OCI-LY3 (cell line): ENCODE data around the gene CYP1A2.

Experiments
- H2AFZ ChIP-seq: fragments of 200-600, 300-600 bp; shearing (Covaris generic); 2 replicates; pipeline ENCODE4 v1.6.0; 2014; ENCODE audit warnings: antibody characterized with exemption, low read depth, low read length
- H3K27ac ChIP-seq: fragments of 200-600, 300-600 bp; sonication (generic); 2 replicates; pipeline ENCODE4 v1.5.1; 2014; ENCODE audit warnings: mild to moderate bottlenecking, low read length, moderate library complexity, mixed read lengths
- H3K27me3 ChIP-seq: fragments of 200-600, 300-600 bp; sonication (generic); 2 replicates; pipeline ENCODE4 v1.6.1; 2014; ENCODE audit warnings: low read depth, low read length, mixed read lengths
- H3K36me3 ChIP-seq: fragments of 200-600, 300-600 bp; sonication (generic); replicated peaks from 2 replicates; pipeline ENCODE3; 2014; ENCODE audit warnings: low read depth, low read length, mixed read lengths
- H3K4me1 ChIP-seq: fragments of 300-600, 200-600 bp; sonication (generic); 2 replicates; pipeline ENCODE4 v1.6.1; 2014; ENCODE audit warnings: low read length, mixed read lengths
- H3K4me2 ChIP-seq: fragments of 200-600, 300-600 bp; sonication (generic); 2 replicates; pipeline ENCODE4 v1.6.1; 2014; ENCODE audit warnings: low read length, mixed read lengths
- H3K4me3 ChIP-seq: fragments of 300-600, 200-600 bp; sonication (generic); 2 replicates; pipeline ENCODE4 v1.5.1; 2014; ENCODE audit warnings: antibody characterized with exemption, mild to moderate bottlenecking, low read length, moderate library complexity
- H3K79me2 ChIP-seq: fragments of 300-600, 200-600 bp; shearing (Covaris generic); 2 replicates; pipeline ENCODE4 v1.6.1; 2014; ENCODE audit warnings: mild to moderate bottlenecking, low read length, mixed read lengths
- H3K9ac ChIP-seq: fragments of 300-600, 200-600 bp; shearing (Covaris generic); 2 replicates; pipeline ENCODE4 v1.6.0; 2014; ENCODE audit warnings: mild to moderate bottlenecking, low read length, moderate library complexity
- H3K9me3 ChIP-seq: fragments of 200-600, 300-600 bp; shearing (Covaris generic); 2 replicates; pipeline ENCODE4 v1.6.1; 2014; ENCODE audit warnings: low read length, mixed read lengths; ENCODE audit not compliant: insufficient read depth
- H4K20me1 ChIP-seq: fragments of 200-600, 300-600 bp; sonication (generic); 2 replicates; pipeline ENCODE4 v1.6.1; 2016; ENCODE audit warnings: low read length, mixed read lengths; ENCODE audit not compliant: insufficient read depth
- CTCF ChIP-seq: fragments of 200-600, 300-600 bp; sonication (generic); IDR thresholded peaks from 2 replicates; pipeline ENCODE4 v1.5.1; 2014; ENCODE audit warnings: antibody characterized with exemption, low read length, low read depth
- EZH2phosphoT487 ChIP-seq: fragments of 200-600 bp; shearing (Covaris generic); IDR thresholded peaks from 2 replicates; pipeline ENCODE4 v1.6.1; 2018; ENCODE audit warnings: antibody characterized with exemption, mixed run types, low read depth

Gene CYP1A2

GRCh38 chr15:74742422-74742821 lies 6.2 kb upstream of the CYP1A2 start:
- H3K4me3 ChIP-seq, result no peak overlapping the region
- H3K9me3 ChIP-seq, result no peaks in the 10 kb centered on the region; the same call in 1 of the 2 replicates
- no peaks in the 10 kb centered on the region for H3K4me1 ChIP-seq
- no peaks in the 10 kb centered on the region for H4K20me1 ChIP-seq
- H3K27me3 ChIP-seq, result 0 out of 2 replicates have a peak, but pooled peaks cover 3% of the 10 kb centered on the region
- no peaks in the 10 kb centered on the region for H3K36me3 ChIP-seq
- no peak for TF ChIP-seq CTCF
- no peak for TF ChIP-seq EZH2phosphoT487
- no peak overlapping the region for H3K4me2 ChIP-seq
- no peaks in the 10 kb centered on the region for H3K79me2 ChIP-seq
- no peak overlapping the region for H2AFZ ChIP-seq
- no peak overlapping the region for H3K27ac ChIP-seq
- H3K9ac ChIP-seq, result no peak overlapping the region

GRCh38 chr15:74746389-74746788 lies 2.3 kb upstream of the CYP1A2 start:
- TF ChIP-seq CTCF (no peak), EZH2phosphoT487 (no peak)
- no peak overlapping the region for H3K4me2 ChIP-seq
- no peak overlapping the region for H3K4me3 ChIP-seq
- H3K27me3 ChIP-seq, result 0 out of 2 replicates have a peak, but pooled peaks cover 3% of the 10 kb centered on the region
- no peak overlapping the region for H3K9ac ChIP-seq
- no peak overlapping the region for H3K27ac ChIP-seq
- no peaks in the 10 kb centered on the region for H4K20me1 ChIP-seq
- no peak overlapping the region for H2AFZ ChIP-seq
- no peaks in the 10 kb centered on the region; the same call in 1 of the 2 replicates for H3K9me3 ChIP-seq
- no peaks in the 10 kb centered on the region for H3K4me1 ChIP-seq
- H3K36me3 ChIP-seq, result no peaks in the 10 kb centered on the region
- no peaks in the 10 kb centered on the region for H3K79me2 ChIP-seq

GRCh38 chr15:74749832-74750231 lies 1.2 kb downstream of the CYP1A2 start:
- Histone ChIP-seq H3K4me2 (no peak overlapping the region), H2AFZ (no peak overlapping the region), H3K27ac (no peak overlapping the region)

GRCh38 chr15:74750751-74751150 lies 2.1 kb downstream of the CYP1A2 start:
- Histone ChIP-seq H3K27me3 (0 out of 2 replicates have a peak, but pooled peaks cover 3% of the 10 kb centered on the region), H3K4me2 (no peak overlapping the region)

More at GRCh38 chr15:74749832-74750231, 1.2 kb downstream of the CYP1A2 start:
- Histone ChIP-seq H3K36me3 (no peaks in the 10 kb centered on the region), H3K4me3 (no peak overlapping the region), H3K79me2 (no peaks in the 10 kb centered on the region), H3K27me3 (0 out of 2 replicates have a peak, but pooled peaks cover 3% of the 10 kb centered on the region), H4K20me1 (no peaks in the 10 kb centered on the region), H3K9ac (no peak overlapping the region), H3K9me3 (no peaks in the 10 kb centered on the region), H3K4me1 (peaks cover 22% of the 10 kb centered on the region)
- no peak for TF ChIP-seq CTCF
- TF ChIP-seq EZH2phosphoT487, result no peak

More at GRCh38 chr15:74750751-74751150, 2.1 kb downstream of the CYP1A2 start:
- Histone ChIP-seq H4K20me1 (no peaks in the 10 kb centered on the region), H3K9ac (no peak overlapping the region), H3K4me3 (no peak overlapping the region), H3K9me3 (no peaks in the 10 kb centered on the region), H3K27ac (no peak overlapping the region), H3K79me2 (no peaks in the 10 kb centered on the region), H2AFZ (no peak overlapping the region), H3K36me3 (no peaks in the 10 kb centered on the region), H3K4me1 (peaks cover 22% of the 10 kb centered on the region)
- TF ChIP-seq CTCF, result no peak
- no peak for TF ChIP-seq EZH2phosphoT487
